ENCODE measurements around the gene B3GNT5.

The B3GNT5 gene

GRCh38 chr3:183318877-183319276 is 65.8 kb downstream of the B3GNT5 start:
- no peak for DNase-seq (ENCODE audit: low read depth, low spot score)

GRCh38 chr3:183319371-183319770 is 66.3 kb downstream of the B3GNT5 start:
- DNase-seq (ENCODE audit: low read depth, low spot score) = no peak

Measured in iPS DF 19.7 (cell line).